Measurements from ENCODE around the gene SAA2. TPM values are rescaled to one million over a fixed set of nuclear protein-coding genes. Genes with fewer than 3 reads are reported as not detected.
"Not testable (repeated sequence)": the region's sequence is repeated elsewhere in the genome, so short reads cannot be mapped to it uniquely, and the experiment has no call there.

The SAA2 gene
- total and polyA plus RNA-seq, 4 donors: 0.39 TPM; not detected in 3

GRCh38 chr11:18204771-18205170, 43.7 kb downstream of the SAA2 start:
- Histone ChIP-seq H3K4me3 (ENCODE audit: low read depth, low read length) (no peak overlapping the region), H3K36me3 (ENCODE audit: control insufficient read depth, insufficient read depth, low read length) (no peaks in the 10 kb centered on the region), H3K27ac (ENCODE audit: low read depth, low read length) (no peak overlapping the region), H3K9me3 (ENCODE audit: control insufficient read depth, insufficient read depth, low read length) (no peaks in the 10 kb centered on the region), H3K4me1 (ENCODE audit: control insufficient read depth, insufficient read depth, low read length) (no peaks in the 10 kb centered on the region), H3K27me3 (ENCODE audit: control insufficient read depth, insufficient read depth, low read length) (peaks cover 16% of the 10 kb centered on the region)
- DNase-seq (ENCODE audit: low read depth in 4 of 6, low spot score in 6 of 6): no peak

GRCh38 chr11:18204220-18204619, 44.2 kb downstream of the SAA2 start:
- 79% methylated on average over 3 of the region's 3 CpGs for WGBS (ENCODE audit: insufficient coverage)
- H3K27ac ChIP-seq (ENCODE audit: low read depth, low read length): no peak overlapping the region
- no peaks in the 10 kb centered on the region for H3K4me1 ChIP-seq (ENCODE audit: control insufficient read depth, insufficient read depth, low read length)
- H3K27me3 ChIP-seq (ENCODE audit: control insufficient read depth, insufficient read depth, low read length): peaks cover 12% of the 10 kb centered on the region
- no peak overlapping the region for H3K4me3 ChIP-seq (ENCODE audit: low read depth, low read length)
- no peaks in the 10 kb centered on the region for H3K9me3 ChIP-seq (ENCODE audit: control insufficient read depth, insufficient read depth, low read length)
- no peaks in the 10 kb centered on the region for H3K36me3 ChIP-seq (ENCODE audit: control insufficient read depth, insufficient read depth, low read length)
- DNase-seq (ENCODE audit: low read depth in 4 of 6, low spot score in 6 of 6): no peak

- no peaks in the 10 kb centered on the region for H3K4me1 ChIP-seq (ENCODE audit: control insufficient read depth, insufficient read depth, low read length)
- peak in 1 of 6 donors; percentile 4 for DNase-seq (ENCODE audit: low read depth in 4 of 6, low spot score in 6 of 6)
- WGBS (ENCODE audit: insufficient coverage): 0% methylated on average over 2 of the region's 6 CpGs
Measured at GRCh38 chr11:18203723-18204122, 44.7 kb downstream of the SAA2 start.

GRCh38 chr11:18197738-18198137, 50.7 kb downstream of the SAA2 start:
- H3K27ac ChIP-seq (ENCODE audit: low read depth, low read length); H3K9me3 ChIP-seq (ENCODE audit: control insufficient read depth, insufficient read depth, low read length); H3K4me3 ChIP-seq (ENCODE audit: low read depth, low read length); DNase-seq (ENCODE audit: low read depth in 4 of 6, low spot score in 6 of 6); H3K27me3 ChIP-seq (ENCODE audit: control insufficient read depth, insufficient read depth, low read length); H3K4me1 ChIP-seq (ENCODE audit: control insufficient read depth, insufficient read depth, low read length); H3K36me3 ChIP-seq (ENCODE audit: control insufficient read depth, insufficient read depth, low read length): not testable (repeated sequence)
- WGBS (ENCODE audit: insufficient coverage): no CpG with 5 or more reads among the region's 3 CpGs

More at GRCh38 chr11:18203723-18204122, 44.7 kb downstream of the SAA2 start:
- Histone ChIP-seq H3K36me3 (ENCODE audit: control insufficient read depth, insufficient read depth, low read length) (no peaks in the 10 kb centered on the region), H3K27ac (ENCODE audit: low read depth, low read length) (no peak overlapping the region), H3K4me3 (ENCODE audit: low read depth, low read length) (no peak overlapping the region), H3K9me3 (ENCODE audit: control insufficient read depth, insufficient read depth, low read length) (no peaks in the 10 kb centered on the region), H3K27me3 (ENCODE audit: control insufficient read depth, insufficient read depth, low read length) (peaks cover 7% of the 10 kb centered on the region)

GRCh38 chr11:18196532-18196931, 51.9 kb downstream of the SAA2 start:
- Histone ChIP-seq H3K4me3 (ENCODE audit: low read depth, low read length) (no peak overlapping the region), H3K36me3 (ENCODE audit: control insufficient read depth, insufficient read depth, low read length) (no peaks in the 10 kb centered on the region), H3K27ac (ENCODE audit: low read depth, low read length) (no peak overlapping the region), H3K27me3 (ENCODE audit: control insufficient read depth, insufficient read depth, low read length) (no peaks in the 10 kb centered on the region), H3K9me3 (ENCODE audit: control insufficient read depth, insufficient read depth, low read length) (no peaks in the 10 kb centered on the region), H3K4me1 (ENCODE audit: control insufficient read depth, insufficient read depth, low read length) (no peaks in the 10 kb centered on the region)
- DNase-seq (ENCODE audit: low read depth in 4 of 6, low spot score in 6 of 6): no peak
- 87% methylated on average over 2 of the region's 2 CpGs for WGBS (ENCODE audit: insufficient coverage)

Small RNAs within 50 kb of the gene (small RNA-seq; reads per million reads assigned to genes)
- gene RNA5SP333 (ENCODE audit: low replicate concordance): not detected
- gene RNA5SP334 (ENCODE audit: low replicate concordance): not detected

Other genes starting within 250 kb of the SAA2 start
- 10 to 100 TPM; 44.7 to 47.4 TPM for gene SERGEF, start 235.6 kb downstream of the SAA2 start, total RNA-seq
- gene SERGEF, start 235.6 kb downstream of the SAA2 start, polyA plus RNA-seq (ENCODE audit: insufficient read length in 2 of 2): 10 to 100 TPM; 45.0 to 51.0 TPM
- under 1 TPM; 0.50 to 0.77 TPM for gene TPH1, start 202.4 kb downstream of the SAA2 start, total RNA-seq
- under 1 TPM; 0.46 to 0.99 TPM for gene TPH1, start 202.4 kb downstream of the SAA2 start, polyA plus RNA-seq (ENCODE audit: insufficient read length in 2 of 2)
- 10 to 100 TPM; 16.6 to 18.9 TPM for gene SAAL1, start 142.6 kb downstream of the SAA2 start, total RNA-seq
- gene SAAL1, start 142.6 kb downstream of the SAA2 start, polyA plus RNA-seq (ENCODE audit: insufficient read length in 2 of 2): 10 to 100 TPM; 26.6 to 30.5 TPM
- under 1 TPM in 1 of 2 donors, not detected in 1; 0.50 TPM for gene MRGPRX3, start 116.1 kb downstream of the SAA2 start, total RNA-seq
- gene MRGPRX3, start 116.1 kb downstream of the SAA2 start, polyA plus RNA-seq (ENCODE audit: insufficient read length in 2 of 2): not detected
- gene MRGPRX4, start 75.8 kb downstream of the SAA2 start, total RNA-seq: under 1 TPM in 1 of 2 donors, not detected in 1; 0.20 TPM
- gene MRGPRX4, start 75.8 kb downstream of the SAA2 start, polyA plus RNA-seq (ENCODE audit: insufficient read length in 2 of 2): not detected
- not detected for gene SAA4, start 11.9 kb downstream of the SAA2 start, total RNA-seq
- under 1 TPM in 1 of 2 donors, not detected in 1; 0.59 TPM for gene SAA4, start 11.9 kb downstream of the SAA2 start, polyA plus RNA-seq (ENCODE audit: insufficient read length in 2 of 2)
- gene SAA1, start 17.6 kb upstream of the SAA2 start, total RNA-seq: not detected
- gene SAA1, start 17.6 kb upstream of the SAA2 start, polyA plus RNA-seq (ENCODE audit: insufficient read length in 2 of 2): not detected
- 10 to 100 TPM; 34.2 to 80.3 TPM for gene HPS5, start 73.5 kb upstream of the SAA2 start, total RNA-seq
- gene HPS5, start 73.5 kb upstream of the SAA2 start, polyA plus RNA-seq (ENCODE audit: insufficient read length in 2 of 2): 10 to 100 TPM; 14.5 to 20.9 TPM
- gene GTF2H1, start 73.9 kb upstream of the SAA2 start, total RNA-seq: 10 to 100 TPM; 57.7 to 78.7 TPM
- gene GTF2H1, start 73.9 kb upstream of the SAA2 start, polyA plus RNA-seq (ENCODE audit: insufficient read length in 2 of 2): 10 to 100 TPM; 41.1 to 47.0 TPM
- 100 to 1,000 TPM; 261 to 391 TPM for gene LDHA, start 145.9 kb upstream of the SAA2 start, total RNA-seq
- gene LDHA, start 145.9 kb upstream of the SAA2 start, polyA plus RNA-seq (ENCODE audit: insufficient read length in 2 of 2): 100 to 1,000 TPM; 308 to 343 TPM
- gene LDHC, start 163.7 kb upstream of the SAA2 start, total RNA-seq: under 1 TPM in 1 of 2 donors, not detected in 1; 0.10 TPM
- gene LDHC, start 163.7 kb upstream of the SAA2 start, polyA plus RNA-seq (ENCODE audit: insufficient read length in 2 of 2): not detected
- gene LDHAL6A, start 207.2 kb upstream of the SAA2 start, total RNA-seq: under 1 TPM; 0.06 to 0.20 TPM
- gene LDHAL6A, start 207.2 kb upstream of the SAA2 start, polyA plus RNA-seq (ENCODE audit: insufficient read length in 2 of 2): 1 to 10 TPM in 1 of 2 donors, under 1 TPM in 1; 0.54 to 1.6 TPM